GM12892 (cell line): Measurements from ENCODE around the gene CACNA1C.

Experiments
- POLR2A ChIP-seq: IDR thresholded peaks from 2 replicates; pipeline ENCODE4 v1.6.1; 2011; ENCODE audit warnings: low read depth, low read length, control low read depth
- TAF1 ChIP-seq: IDR thresholded peaks from 2 replicates; pipeline ENCODE4 v1.6.1; 2011; ENCODE audit warnings: low read depth, mild to moderate bottlenecking, control low read depth, low read length, borderline replicate concordance

DNA sequence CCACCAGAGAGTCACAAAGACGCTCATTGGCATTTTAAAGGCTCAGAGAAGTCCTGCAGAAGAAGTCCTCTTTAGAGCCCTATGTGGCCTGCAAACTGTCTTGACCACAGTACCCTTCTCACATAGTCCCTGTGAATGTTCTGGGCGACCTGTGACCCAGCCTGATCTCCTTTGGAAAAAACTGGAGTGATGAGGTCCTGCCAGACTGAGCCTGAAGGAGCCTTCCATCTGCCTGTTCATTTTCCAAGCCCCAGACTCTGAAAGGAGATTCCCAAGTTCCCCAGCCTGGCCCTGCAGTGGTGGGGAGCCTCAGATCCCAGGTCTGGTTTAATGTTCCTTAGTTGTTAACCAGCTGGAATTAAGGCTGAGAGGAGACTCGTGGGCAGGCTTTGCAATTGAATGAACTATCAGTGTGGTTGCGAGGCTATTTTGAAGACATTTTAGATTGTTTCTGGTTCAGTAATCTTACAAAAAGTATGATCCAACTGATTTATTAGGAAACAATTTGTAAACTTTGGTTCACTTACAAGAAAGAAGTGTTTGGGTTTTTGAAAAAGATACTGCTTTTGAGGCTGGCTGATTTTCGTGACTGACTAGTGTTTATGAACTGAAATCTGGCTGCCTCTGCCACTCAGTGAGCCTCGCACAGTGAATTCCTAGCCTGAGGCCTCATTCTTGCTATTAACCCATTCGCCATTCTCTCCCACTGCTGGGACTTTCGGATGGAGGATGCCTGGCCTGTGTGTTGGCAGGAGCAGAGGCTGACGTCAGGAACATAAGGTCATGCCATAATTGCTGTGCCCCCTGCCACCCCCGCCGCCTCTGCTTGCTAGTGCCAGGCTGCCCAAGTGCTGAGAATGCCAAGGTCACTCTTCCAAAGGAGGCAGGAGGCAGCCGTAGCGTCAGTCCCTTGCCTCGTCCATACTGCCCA is 249.0 kb downstream of the CACNA1C start:
- TF ChIP-seq TAF1 (no peak), POLR2A (no peak)
